AG04450 (cell line): ENCODE data around the gene MIA3. TPM values are rescaled to one million over a fixed set of nuclear protein-coding genes. Genes with fewer than 3 reads are reported as not detected.

Experiments
- CTCF ChIA-PET: fragments of 300-600, 350-600 bp; formaldehyde crosslinking; extraction: SDS; loops from one replicate; lab custom pipeline; 2022; ENCODE audit warnings: antibody characterized with exemption, inconsistent platforms; lab: Charles Lee
- POLR2A ChIA-PET: fragments of 350-600 bp; formaldehyde crosslinking; extraction: SDS; loops from one replicate; lab custom pipeline; 2021; ENCODE audit warnings: antibody characterized with exemption, inconsistent platforms; lab: Yijun Ruan, JAX
- DNase-seq: peaks from one replicate; pipeline ENCODE4 v3.0.0-alpha.2; 2011; ENCODE audit warnings: low read depth, low spot score
- H3K27ac ChIP-seq: one replicate; pipeline ENCODE4 v1.5.1; 2012; ENCODE audit warnings: low read depth, low read length, control low read depth
- H3K27me3 ChIP-seq: one replicate; pipeline ENCODE4 v1.6.0; 2012; ENCODE audit warnings: low read length; ENCODE audit not compliant: control insufficient read depth, insufficient read depth
- H3K4me3 ChIP-seq: 2 replicates; pipeline ENCODE4 v1.5.1; 2011; ENCODE audit warnings: mild to moderate bottlenecking, low read depth, low read length, control low read depth
- H3K9me3 ChIP-seq: 2 replicates; pipeline ENCODE4 v1.5.1; 2012; ENCODE audit warnings: low read length; ENCODE audit not compliant: control insufficient read depth, insufficient read depth
- CTCF ChIP-seq: IDR thresholded peaks from 2 replicates; pipeline ENCODE4 v1.5.1; 2011; ENCODE audit warnings: low read depth, low read length, control low read depth, inconsistent platforms
- polyA plus RNA-seq: library from polyadenylated mRNA; depleted of rRNA; stranded (reverse); fragments of >200 nt; gene quantifications from 2 replicates; pipeline ENCODE4 v1.2.3, GENCODE V29; 2011

Gene MIA3
- polyA plus RNA-seq, 1 experiment, result 53.6 TPM

- no peaks in the 10 kb centered on the region for H3K27me3 ChIP-seq
- DNase-seq, result no peak
- H3K27ac ChIP-seq, result no peak overlapping the region
- no peaks in the 10 kb centered on the region for H3K9me3 ChIP-seq
- no peak overlapping the region for H3K4me3 ChIP-seq
- TF ChIP-seq CTCF, result no peak
- CTCF ChIA-PET, result no interaction called here
- POLR2A ChIA-PET, result no interaction called here
Measured at GRCh38 chr1:222680080-222680479, 62.2 kb downstream of the MIA3 start.

- ChIA-PET POLR2A (no interaction called here), CTCF (no interaction called here)
- TF ChIP-seq CTCF, result no peak
- Histone ChIP-seq H3K4me3 (no peak overlapping the region), H3K27me3 (no peaks in the 10 kb centered on the region), H3K27ac (no peak overlapping the region), H3K9me3 (no peaks in the 10 kb centered on the region)
- DNase-seq, result no peak
Measured at GRCh38 chr1:222691016-222691415, 73.1 kb downstream of the MIA3 start.

GRCh38 chr1:222694927-222695326 is 77.0 kb downstream of the MIA3 start:
- TF ChIP-seq CTCF, result no peak
- CTCF ChIA-PET, result interaction anchor here (1.2 kb wide), 1 partner anchor 27 kb away, joined by 4 read pairs; no protein-coding TSS in a partner anchor
- POLR2A ChIA-PET, result no interaction called here
- Histone ChIP-seq H3K9me3 (no peaks in the 10 kb centered on the region), H3K27me3 (no peaks in the 10 kb centered on the region), H3K4me3 (no peak overlapping the region), H3K27ac (no peak overlapping the region)
- DNase-seq, result no peak

GRCh38 chr1:222696741-222697140 is 78.8 kb downstream of the MIA3 start:
- no peaks in the 10 kb centered on the region for H3K27me3 ChIP-seq
- H3K27ac ChIP-seq, result no peak overlapping the region
- TF ChIP-seq CTCF, result no peak
- H3K9me3 ChIP-seq, result no peaks in the 10 kb centered on the region; the same call in 1 of the 2 replicates
- no peak overlapping the region for H3K4me3 ChIP-seq
- no peak for DNase-seq
- ChIA-PET CTCF (no interaction called here), POLR2A (no interaction called here)

GRCh38 chr1:222697203-222697602 is 79.3 kb downstream of the MIA3 start:
- Histone ChIP-seq H3K9me3 (no peaks in the 10 kb centered on the region; the same call in 1 of the 2 replicates), H3K27ac (no peak overlapping the region), H3K27me3 (no peaks in the 10 kb centered on the region), H3K4me3 (no peak overlapping the region)
- ChIA-PET POLR2A (interaction anchor here (1.3 kb wide), 1 partner anchor 12 kb away, joined by 3 read pairs; no protein-coding TSS in a partner anchor), CTCF (no interaction called here)
- TF ChIP-seq CTCF, result no peak
- DNase-seq, result no peak
